ENCODE data around the gene LOXHD1.

GRCh38 chr18:46628206-46628605 lies 28.8 kb downstream of the LOXHD1 start:
- TF ChIP-seq CTCF (IDR thresholded peaks at IDR 0.05) = no peak
- TF ChIP-seq POLR2A (IDR thresholded peaks at IDR 0.05) = no peak
